DND-41 (cell line): ENCODE measurements around the gene OSBPL1A.

Experiments
- CTCF ChIP-seq: IDR thresholded peaks from 2 replicates; pipeline ENCODE4 v1.5.1; 2012; ENCODE audit warnings: borderline replicate concordance, low read length, moderate library complexity, mild to moderate bottlenecking; ENCODE audit not compliant: poor library complexity, severe bottlenecking; ENCODE audit errors: extremely low read depth
- EZH2 ChIP-seq: IDR thresholded peaks from 3 replicates; pipeline ENCODE4 v1.6.1; 2012; ENCODE audit warnings: borderline replicate concordance, low read depth, mild to moderate bottlenecking, moderate library complexity, low read length, inconsistent platforms; ENCODE audit not compliant: severe bottlenecking

- TF ChIP-seq CTCF: no peak
- TF ChIP-seq EZH2: no peak
Observed at GRCh38 chr18:24428709-24429108, 31.1 kb upstream of the OSBPL1A start.
